DMS153 (cell line): ENCODE measurements around the gene ZNF334.

Source experiments
- DNase-seq: peaks from one replicate; lab custom pipeline; 2025; lab: John Stamatoyannopoulos, UW

Gene ZNF334

DNA sequence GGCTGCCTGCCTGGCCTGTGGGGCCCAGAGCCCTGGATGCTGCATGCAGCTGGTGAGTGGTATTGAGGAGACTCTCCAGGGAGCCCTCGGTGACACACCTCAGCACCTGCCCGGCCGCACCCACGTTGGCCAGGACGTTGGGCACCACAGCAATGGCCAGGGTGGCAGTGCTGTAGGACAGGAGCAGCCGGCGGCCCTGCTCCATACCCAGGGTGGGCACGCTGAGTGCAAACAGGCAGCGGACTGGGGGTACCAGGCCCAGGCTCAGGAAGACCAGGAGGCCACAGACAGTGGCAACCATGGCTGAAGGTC, 32.4 kb upstream of the ZNF334 start:
- no peak for DNase-seq

DNA sequence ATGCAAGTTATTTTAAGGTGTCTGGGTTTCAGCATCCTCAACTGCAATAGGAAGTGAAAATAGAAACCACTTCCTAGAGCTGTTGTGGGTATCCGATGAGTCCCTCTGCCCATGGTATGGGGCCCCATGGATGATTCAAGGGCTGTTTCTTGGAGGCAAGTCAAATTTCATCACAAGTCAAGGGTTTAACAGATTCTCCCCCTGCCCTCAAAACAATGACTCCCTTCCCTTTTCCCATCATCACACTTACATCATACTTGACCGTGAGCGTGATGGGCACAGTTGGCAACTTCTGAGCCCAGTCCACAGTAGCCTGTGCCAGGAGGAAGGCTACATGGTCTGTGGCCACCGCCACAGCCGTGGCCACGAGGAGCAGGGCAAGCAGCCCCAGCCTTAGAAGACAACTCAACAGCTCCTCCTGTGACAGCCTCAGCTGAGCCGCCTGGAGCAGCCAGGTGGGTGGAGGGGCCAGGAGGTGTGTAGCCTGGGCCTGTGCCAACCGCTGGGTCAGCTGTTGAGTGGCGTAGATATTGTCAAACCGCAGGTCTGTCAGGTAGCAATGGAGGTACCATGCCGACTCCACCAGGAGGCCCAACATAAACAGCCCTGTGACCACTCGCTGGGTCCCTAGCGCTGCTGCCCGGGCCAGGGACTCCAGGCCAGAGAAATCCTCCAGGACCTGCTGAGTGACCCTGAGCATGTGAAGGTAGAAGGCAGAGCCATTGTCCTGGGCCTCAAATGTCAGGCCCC, 31.9 kb upstream of the ZNF334 start:
- no peak for DNase-seq

DNA sequence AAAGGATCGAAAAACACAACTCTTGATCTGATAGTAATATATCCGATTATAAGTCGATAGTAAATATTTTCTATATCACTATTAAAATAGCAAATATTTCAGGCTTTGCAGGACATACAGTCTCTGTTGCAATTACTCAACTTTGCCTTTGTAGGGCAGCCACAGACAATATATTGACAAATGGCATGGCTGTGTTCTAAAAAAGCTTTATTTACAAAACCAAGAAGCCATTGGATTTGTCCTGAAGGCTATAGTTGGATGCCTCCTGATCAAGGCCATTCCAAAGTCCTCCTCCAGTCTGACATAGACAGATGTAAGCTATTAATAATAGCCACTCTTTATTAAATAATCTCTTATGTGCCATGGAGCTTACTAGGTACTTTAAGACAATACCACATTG, 31.2 kb upstream of the ZNF334 start:
- no peak for DNase-seq

GRCh38 chr20:46543959-46544358, 30.6 kb upstream of the ZNF334 start:
- no peak for DNase-seq

- no peak for DNase-seq
Observed at GRCh38 chr20:46543033-46543432, 29.7 kb upstream of the ZNF334 start.

GRCh38 chr20:46541229-46541935, 28.0 kb upstream of the ZNF334 start:
- DNase-seq, result no peak

DNA sequence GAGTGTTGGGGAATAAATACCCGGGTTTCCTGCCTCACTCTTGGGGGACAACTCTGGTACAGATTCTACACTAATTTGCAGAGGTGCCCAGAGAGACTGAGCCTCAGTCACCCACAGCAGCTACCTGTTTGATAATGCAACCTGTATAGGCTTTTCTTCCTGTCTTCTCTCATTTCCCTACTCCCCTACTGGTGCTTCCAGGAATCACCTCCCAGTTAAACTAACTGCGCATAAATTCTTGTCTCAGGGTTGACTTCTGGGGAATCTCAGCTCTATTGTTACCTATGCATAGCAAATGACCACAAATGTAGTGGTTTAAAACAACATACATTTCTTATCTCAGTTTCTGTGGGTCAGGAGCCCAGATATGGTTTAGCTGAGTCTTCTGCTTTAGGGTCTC, 25.8 kb upstream of the ZNF334 start:
- no peak for DNase-seq

DNA sequence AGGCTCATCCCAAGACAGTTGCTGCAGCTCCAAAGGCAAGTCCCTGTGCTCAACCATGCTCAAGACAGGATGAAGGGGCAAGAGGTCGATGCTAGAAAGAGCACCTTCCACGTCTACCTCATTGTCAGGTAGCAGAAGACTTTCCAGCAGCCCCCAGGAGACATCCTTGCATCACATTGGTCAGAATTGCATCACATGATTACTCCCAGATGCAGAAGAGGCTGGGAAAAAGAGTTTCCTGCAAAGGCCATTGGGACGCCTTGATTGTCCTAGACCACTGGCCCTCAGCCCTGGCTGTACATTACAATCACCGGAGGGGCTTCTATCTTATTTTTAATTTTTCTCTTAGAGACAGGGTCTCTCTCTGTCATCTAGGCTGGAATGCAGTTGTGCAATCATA, 17.3 kb upstream of the ZNF334 start:
- no peak for DNase-seq

- DNase-seq, result no peak
Observed at GRCh38 chr20:46523696-46524328, 10.5 kb upstream of the ZNF334 start.

- no peak for DNase-seq
Observed at GRCh38 chr20:46523108-46523507, 9.7 kb upstream of the ZNF334 start.

DNA sequence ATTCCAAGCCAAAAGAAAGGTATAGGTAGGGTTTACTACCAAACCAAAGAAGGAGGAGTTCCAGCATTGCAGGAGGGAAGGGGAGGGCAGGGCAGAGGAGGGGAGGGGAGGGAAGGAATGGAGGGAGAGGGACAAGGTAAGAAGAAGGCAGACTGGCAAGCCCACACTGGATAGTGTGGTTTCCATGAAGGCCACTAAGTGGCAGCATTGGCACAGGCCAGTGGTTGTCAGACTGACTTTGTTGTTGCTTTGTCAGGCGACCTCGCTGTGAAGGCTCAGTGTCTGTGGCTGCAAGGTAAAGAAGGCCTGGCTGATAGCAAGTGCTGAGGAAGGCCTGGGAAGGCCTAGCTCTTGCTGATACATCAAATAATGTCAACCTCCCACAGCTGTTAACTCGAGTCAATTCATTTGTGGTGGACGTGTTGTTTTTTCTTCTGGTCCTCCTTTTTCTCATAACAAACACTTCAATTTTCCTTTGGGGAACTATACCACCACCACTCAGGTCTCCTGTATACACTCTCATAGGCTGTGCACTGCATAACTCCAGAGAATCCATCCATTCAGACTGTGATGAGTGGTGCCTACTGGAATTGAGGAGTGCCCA, 7.7 kb upstream of the ZNF334 start:
- peak; percentile 29 for DNase-seq

- DNase-seq, result no peak
Observed at GRCh38 chr20:46520540-46520939, 7.2 kb upstream of the ZNF334 start.

DNA sequence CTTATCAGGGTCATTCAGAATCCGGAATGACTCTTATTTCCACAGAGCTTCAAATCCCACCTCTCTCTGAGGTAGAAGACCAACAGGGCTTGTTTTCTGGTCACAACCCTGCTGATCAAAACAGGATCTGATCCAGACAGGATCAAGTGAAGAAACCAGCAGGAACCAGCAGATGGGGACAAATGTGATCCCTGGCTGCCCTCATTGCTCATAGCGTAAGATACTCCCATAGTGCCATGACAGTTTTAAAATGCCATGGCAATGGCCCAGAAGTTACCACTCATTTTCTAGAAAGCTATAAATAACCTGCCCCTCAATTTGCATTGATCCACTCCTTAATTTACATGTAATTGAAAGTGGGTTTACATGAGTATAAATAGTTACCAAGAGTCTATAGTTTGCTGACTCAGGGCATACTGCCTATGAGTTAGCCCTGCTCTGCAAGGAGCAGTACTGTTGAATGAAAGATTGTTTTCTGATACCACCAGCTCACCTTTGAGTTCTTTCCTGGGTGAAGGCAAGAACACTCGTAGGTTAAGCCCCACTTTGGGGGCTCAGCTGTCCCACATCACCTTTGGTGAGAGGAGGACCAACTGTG, 6.2 kb upstream of the ZNF334 start:
- no peak for DNase-seq

GRCh38 chr20:46509523-46509922, 3.8 kb downstream of the ZNF334 start:
- no peak for DNase-seq

DNA sequence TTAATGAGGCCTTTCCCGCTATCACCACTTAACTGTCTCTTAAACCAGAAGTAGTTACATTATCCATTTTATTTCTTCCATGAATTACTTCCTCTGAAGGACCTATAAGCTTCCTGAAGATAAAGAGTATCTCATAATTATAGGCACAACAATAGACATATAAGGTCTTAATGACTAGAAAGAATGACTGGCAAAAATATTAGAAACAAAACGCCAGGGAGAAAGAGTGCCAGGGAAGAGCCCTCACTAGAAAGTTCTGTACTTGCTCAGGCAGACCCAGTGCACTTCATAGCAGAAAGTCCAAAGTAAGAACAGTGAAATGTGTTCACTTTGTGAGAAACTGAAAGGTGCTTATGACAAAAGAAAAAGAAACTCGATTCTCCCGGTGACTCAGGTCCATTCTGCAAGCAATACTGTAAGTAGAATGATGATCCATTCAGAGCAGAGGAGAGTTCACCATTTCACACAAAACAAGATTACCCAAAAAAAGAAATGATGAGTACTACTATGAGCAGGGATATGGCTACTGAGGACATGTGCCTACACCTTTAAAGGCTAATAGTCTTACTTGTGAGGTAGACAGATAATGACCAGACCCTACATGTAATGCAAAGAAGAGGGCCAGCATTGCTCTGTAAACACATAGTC, 5.5 kb downstream of the ZNF334 start:
- no peak for DNase-seq

GRCh38 chr20:46505506-46505905, 7.9 kb downstream of the ZNF334 start:
- no peak for DNase-seq

DNA sequence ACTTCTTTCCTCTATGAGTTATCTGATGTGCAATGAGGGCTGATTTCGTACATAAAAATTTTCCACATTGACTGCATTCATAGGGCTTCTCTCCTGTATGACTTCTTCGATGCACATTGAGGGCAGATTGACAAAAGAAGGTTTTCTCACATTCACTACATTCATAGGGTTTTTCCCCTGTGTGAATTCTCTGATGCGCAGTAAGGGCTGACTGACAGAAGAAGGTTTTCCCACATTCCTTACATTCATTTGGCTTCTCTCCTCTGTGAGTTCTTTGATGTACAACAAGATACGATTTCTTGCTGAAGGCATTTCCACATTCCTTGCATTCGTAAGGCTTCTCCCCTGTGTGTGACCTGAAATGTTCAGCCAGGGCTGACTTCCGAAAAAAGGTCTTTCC, 11.4 kb downstream of the ZNF334 start:
- DNase-seq, result no peak

DNA sequence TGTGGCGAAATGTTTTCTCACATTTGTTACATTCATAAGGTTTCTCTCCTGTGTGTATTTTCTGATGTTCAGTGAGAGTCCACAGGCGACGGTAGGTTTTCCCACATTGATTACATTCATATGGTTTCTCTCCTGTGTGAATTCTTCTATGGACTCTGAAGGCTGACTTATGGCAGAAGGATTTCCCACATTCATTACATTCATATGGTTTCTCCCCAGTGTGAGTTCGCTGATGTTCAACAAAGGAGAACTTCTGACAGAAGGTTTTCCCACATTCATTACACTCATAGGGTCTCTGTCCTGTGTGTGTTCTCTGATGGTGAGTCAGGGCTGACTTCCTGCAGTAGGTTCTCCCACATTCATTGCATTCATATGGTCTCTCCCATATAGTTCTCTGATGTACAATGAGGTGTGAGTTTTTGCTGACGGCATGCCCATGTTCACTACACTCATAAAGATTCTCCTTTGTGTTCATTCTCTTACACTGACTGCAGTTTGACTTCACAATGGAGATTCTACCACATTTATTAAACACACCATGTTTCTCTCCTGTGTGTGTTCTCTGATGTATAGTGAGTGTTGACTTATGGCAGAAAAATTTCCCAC, 11.9 kb downstream of the ZNF334 start:
- no peak for DNase-seq

- no peak for DNase-seq
Observed at GRCh38 chr20:46494077-46494476, 19.3 kb downstream of the ZNF334 start.

- DNase-seq, result no peak
Observed at GRCh38 chr20:46491354-46491753, 22.0 kb downstream of the ZNF334 start.

DNA sequence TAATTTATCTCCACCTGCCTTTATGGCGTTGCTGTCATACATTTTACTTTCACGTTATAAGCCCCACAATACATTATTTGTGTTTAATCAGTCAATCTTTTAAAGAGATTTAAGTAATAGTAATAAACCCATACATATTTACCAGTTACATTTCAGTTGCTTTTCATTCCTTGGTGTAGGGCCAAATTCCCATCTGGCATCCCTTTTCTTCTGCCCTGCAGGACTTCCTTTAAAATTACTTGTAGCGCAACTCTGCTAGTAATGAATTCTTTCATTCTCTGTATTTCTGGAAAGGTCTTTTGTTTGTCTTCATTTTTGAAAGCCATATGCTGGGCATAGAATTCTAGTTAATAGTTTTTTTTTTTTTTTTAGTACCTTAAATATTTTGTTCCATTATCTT, 24.9 kb downstream of the ZNF334 start:
- DNase-seq, result no peak

DNA sequence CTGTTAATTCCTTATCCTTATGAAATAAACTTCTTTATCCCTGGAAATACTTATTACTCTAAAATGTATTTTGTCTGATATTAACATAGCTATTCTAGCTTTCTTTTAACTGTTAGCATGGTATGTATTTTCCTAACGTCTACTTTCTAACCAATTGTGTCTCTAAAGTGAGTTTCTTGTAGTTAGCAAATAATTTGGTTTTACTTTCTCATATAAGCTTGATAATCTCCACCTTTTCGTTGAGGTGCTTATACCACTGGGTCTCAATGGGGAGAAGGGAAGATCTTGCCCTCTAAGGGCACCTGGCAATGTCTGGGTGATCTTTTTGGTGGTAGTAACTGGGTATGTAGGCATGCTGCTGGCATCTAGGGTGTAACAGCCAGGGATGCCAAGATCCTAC, 25.7 kb downstream of the ZNF334 start:
- no peak for DNase-seq
